Keratinocyte (primary cell): ENCODE data around the gene NPTX1.

ENCODE experiments used
- EZH2 ChIP-seq: IDR thresholded peaks from one replicate; pipeline ENCODE4 v1.6.1; 2012; ENCODE audit warnings: inconsistent platforms, mild to moderate bottlenecking, low read length, moderate library complexity
- TF ChIP-seq, protein P1 (sequence below), 3 experiments: IDR thresholded peaks in 1 of 3; conservative IDR thresholded peaks in 1 of 3; optimal IDR thresholded peaks in 1 of 3; 2 replicates in 2 of 3; 3 replicates in 1 of 3; pipeline versions ENCODE3 to v1.5.1; 2011; ENCODE audit warnings: low read length in 3 of 3, mild to moderate bottlenecking in 3 of 3, moderate library complexity in 2 of 3, control low read depth in 1 of 3, inconsistent platforms in 1 of 3; ENCODE audit not compliant: insufficient read depth in 2 of 3; ENCODE audit errors: extremely low read depth in 1 of 3

DNA sequence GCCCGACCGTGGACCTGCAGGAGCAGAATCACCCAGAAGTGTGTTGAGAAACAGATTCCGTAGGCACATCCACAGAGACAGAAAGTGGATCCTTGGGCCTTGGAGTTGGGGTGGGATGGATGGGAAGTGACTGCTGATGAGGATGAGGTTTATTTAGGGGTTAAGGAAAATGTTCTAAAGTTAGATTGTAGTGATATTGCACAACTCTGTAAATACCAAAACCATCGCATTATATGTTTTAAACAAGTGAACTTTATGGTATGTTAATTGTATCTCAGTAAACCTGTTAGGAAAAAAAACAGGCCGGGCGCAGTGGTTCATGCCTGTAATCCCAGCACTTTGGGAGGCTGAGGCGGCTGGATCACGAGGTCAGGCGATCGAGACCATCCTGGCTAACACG is 57.8 kb downstream of the NPTX1 start:
- TF ChIP-seq, protein P1, sequence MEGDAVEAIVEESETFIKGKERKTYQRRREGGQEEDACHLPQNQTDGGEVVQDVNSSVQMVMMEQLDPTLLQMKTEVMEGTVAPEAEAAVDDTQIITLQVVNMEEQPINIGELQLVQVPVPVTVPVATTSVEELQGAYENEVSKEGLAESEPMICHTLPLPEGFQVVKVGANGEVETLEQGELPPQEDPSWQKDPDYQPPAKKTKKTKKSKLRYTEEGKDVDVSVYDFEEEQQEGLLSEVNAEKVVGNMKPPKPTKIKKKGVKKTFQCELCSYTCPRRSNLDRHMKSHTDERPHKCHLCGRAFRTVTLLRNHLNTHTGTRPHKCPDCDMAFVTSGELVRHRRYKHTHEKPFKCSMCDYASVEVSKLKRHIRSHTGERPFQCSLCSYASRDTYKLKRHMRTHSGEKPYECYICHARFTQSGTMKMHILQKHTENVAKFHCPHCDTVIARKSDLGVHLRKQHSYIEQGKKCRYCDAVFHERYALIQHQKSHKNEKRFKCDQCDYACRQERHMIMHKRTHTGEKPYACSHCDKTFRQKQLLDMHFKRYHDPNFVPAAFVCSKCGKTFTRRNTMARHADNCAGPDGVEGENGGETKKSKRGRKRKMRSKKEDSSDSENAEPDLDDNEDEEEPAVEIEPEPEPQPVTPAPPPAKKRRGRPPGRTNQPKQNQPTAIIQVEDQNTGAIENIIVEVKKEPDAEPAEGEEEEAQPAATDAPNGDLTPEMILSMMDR (optimal IDR thresholded peaks at IDR 0.05 in 1 of 3, IDR thresholded peaks at IDR 0.05 in 1 of 3, conservative IDR thresholded peaks at IDR 0.05 in 1 of 3; ENCODE audit: extremely low read depth in 1 of 3, insufficient read depth in 2 of 3, low read length in 3 of 3): no peak
- TF ChIP-seq EZH2: no peak
